SK-N-SH (cell line): Measurements from ENCODE around the gene TNPO1. TPM values are rescaled to one million over a fixed set of nuclear protein-coding genes. Genes with fewer than 3 reads are reported as not detected.

ENCODE experiments used
- CTCF ChIA-PET: fragments of 300-600, 350-600 bp; formaldehyde crosslinking; extraction: SDS; loops from one replicate; lab custom pipeline; 2021; lab: Yijun Ruan, JAX
- POLR2A ChIA-PET: fragments of 350-600 bp; sonication (Branson Sonifier 250); formaldehyde crosslinking; extraction: SDS; loops from one replicate; lab custom pipeline; 2020; ENCODE audit warnings: antibody characterized with exemption, inconsistent platforms; lab: Yijun Ruan, JAX
- DNase-seq: peaks from one replicate; pipeline ENCODE4 v3.0.0; 2012
- H2AFZ ChIP-seq: fragments of 200-600 bp; sonication (generic); 2 replicates; pipeline ENCODE4 v1.8.1; 2016; ENCODE audit warnings: antibody characterized with exemption, mild to moderate bottlenecking, low read depth
- H3F3A ChIP-seq: fragments of 200-600 bp; sonication (generic); replicated peaks from 2 replicates; pipeline ENCODE3; 2016; ENCODE audit warnings: antibody characterized with exemption, mild to moderate bottlenecking; ENCODE audit not compliant: insufficient read depth
- H3K27ac ChIP-seq, 2 experiments: fragments of 200-500 bp in 1 of 2; fragments of 200-600 bp in 1 of 2; sonication (Bioruptor generic) in 1 of 2; sonication (generic), shearing (Covaris generic) in 1 of 2; 2 replicates each; pipeline versions ENCODE4 v1.5.1 to v1.6.1; 2014 to 2016; ENCODE audit warnings: low read depth in 2 of 2, inconsistent platforms in 1 of 2, low read length in 1 of 2, mild to moderate bottlenecking in 1 of 2, mixed read lengths in 1 of 2
- H3K27me3 ChIP-seq: fragments of 200-600 bp; sonication (generic), shearing (Covaris generic); 2 replicates; pipeline ENCODE4 v1.6.1; 2016; ENCODE audit warnings: mixed run types; ENCODE audit not compliant: insufficient read depth
- H3K36me3 ChIP-seq, 2 experiments: fragments of 200-500 bp in 1 of 2; fragments of 200-600 bp in 1 of 2; sonication (Bioruptor generic) in 1 of 2; sonication (generic) in 1 of 2; replicated peaks in 1 of 2; 2 replicates each; pipeline versions ENCODE3 to v1.5.1; 2014 to 2016; ENCODE audit warnings: low read length in 1 of 2, mild to moderate bottlenecking in 1 of 2; ENCODE audit not compliant: insufficient read depth in 2 of 2, control insufficient read depth in 1 of 2
- H3K4me1 ChIP-seq, 2 experiments: fragments of 200-500 bp in 1 of 2; fragments of 200-600 bp in 1 of 2; sonication (Bioruptor generic) in 1 of 2; sonication (generic), shearing (Covaris generic) in 1 of 2; 2 replicates each; pipeline versions ENCODE4 v1.5.1 to v1.6.1; 2014 to 2016; ENCODE audit warnings: low read depth in 1 of 2, low read length in 1 of 2, mixed run types in 1 of 2; ENCODE audit not compliant: insufficient read depth in 2 of 2, control insufficient read depth in 1 of 2
- H3K4me2 ChIP-seq: fragments of 200-600 bp; sonication (generic), shearing (Covaris generic); 2 replicates; pipeline ENCODE4 v1.6.1; 2017; ENCODE audit warnings: mixed run types
- H3K4me3 ChIP-seq, 2 experiments: fragments of 200-500 bp in 1 of 2; fragments of 200-600 bp in 1 of 2; sonication (Bioruptor generic) in 1 of 2; sonication (generic), shearing (Covaris generic) in 1 of 2; 2 replicates each; pipeline versions ENCODE4 v1.5.1 to v1.8.1; 2014 to 2016; ENCODE audit warnings: low read depth in 2 of 2, inconsistent platforms in 1 of 2, low read length in 1 of 2, mild to moderate bottlenecking in 1 of 2, mixed read lengths in 1 of 2, moderate library complexity in 1 of 2
- H3K79me2 ChIP-seq: fragments of 200-600 bp; sonication (generic); 2 replicates; pipeline ENCODE4 v1.8.1; 2017; ENCODE audit warnings: mild to moderate bottlenecking; ENCODE audit not compliant: insufficient read depth
- H3K9ac ChIP-seq: fragments of 200-600 bp; sonication (generic); 2 replicates; pipeline ENCODE4 v1.6.1; 2017; ENCODE audit warnings: mixed run types
- H3K9me2 ChIP-seq: fragments of 200-600 bp; sonication (generic); 2 replicates; pipeline ENCODE4 v1.6.1; 2017; ENCODE audit warnings: mixed run types
- H3K9me3 ChIP-seq: fragments of 200-600 bp; sonication (generic); 2 replicates; pipeline ENCODE4 v1.6.1; 2017; ENCODE audit warnings: mixed run types, mild to moderate bottlenecking, moderate library complexity
- H4K20me1 ChIP-seq: fragments of 200-600 bp; sonication (generic); 2 replicates; pipeline ENCODE4 v1.6.1; 2017; ENCODE audit warnings: mild to moderate bottlenecking, mixed run types; ENCODE audit not compliant: insufficient read depth
- EP300 ChIP-seq, 2 experiments: IDR thresholded peaks; 2 replicates each; pipeline versions ENCODE4 v1.4.0 to v1.6.1; 2012; ENCODE audit warnings: borderline replicate concordance in 1 of 2, low read depth in 1 of 2, low read length in 1 of 2
- FOXM1 ChIP-seq: IDR thresholded peaks from 2 replicates; pipeline ENCODE4 v1.4.0; 2012; ENCODE audit warnings: low read depth, mild to moderate bottlenecking
- GABPA ChIP-seq: IDR thresholded peaks from 2 replicates; pipeline ENCODE4 v1.4.0; 2012; ENCODE audit warnings: low read depth, mild to moderate bottlenecking
- GATA2 ChIP-seq: sonication (generic); formaldehyde crosslinking; IDR thresholded peaks from 2 replicates; pipeline ENCODE4 v1.5.0; 2020; ENCODE audit warnings: mild to moderate bottlenecking, missing genetic modification reagents
- IRF3 ChIP-seq: fragments of 150-350 bp; IDR thresholded peaks from 2 replicates; pipeline ENCODE4 v1.6.1; 2016; ENCODE audit warnings: mild to moderate bottlenecking, low read depth, low read length
- MAX ChIP-seq: IDR thresholded peaks from 2 replicates; pipeline ENCODE4 v1.4.0; 2012; ENCODE audit warnings: low read depth
- MXI1 ChIP-seq: IDR thresholded peaks from 2 replicates; pipeline ENCODE4 v1.6.1; 2012; ENCODE audit warnings: mild to moderate bottlenecking, low read depth, low read length, improper control_type of control experiment
- POLR2AphosphoS5 ChIP-seq: IDR thresholded peaks from 2 replicates; pipeline ENCODE4 v1.6.1; 2012; ENCODE audit warnings: low read depth, low read length
- RAD21 ChIP-seq: IDR thresholded peaks from 2 replicates; pipeline ENCODE4 v1.6.1; 2012; ENCODE audit warnings: mild to moderate bottlenecking, low read length
- RXRA ChIP-seq: IDR thresholded peaks from 2 replicates; pipeline ENCODE4 v1.4.0; 2012; ENCODE audit warnings: low read depth, mild to moderate bottlenecking, borderline replicate concordance
- SIN3A ChIP-seq: IDR thresholded peaks from 2 replicates; pipeline ENCODE4 v1.6.1; 2012; ENCODE audit warnings: low read depth, mild to moderate bottlenecking, low read length, moderate library complexity, borderline replicate concordance
- TEAD4 ChIP-seq: IDR thresholded peaks from 2 replicates; pipeline ENCODE4 v1.4.0; 2012; ENCODE audit warnings: mild to moderate bottlenecking, borderline replicate concordance; ENCODE audit not compliant: insufficient read depth
- ZBTB33 ChIP-seq: IDR thresholded peaks from 2 replicates; pipeline ENCODE4 v1.4.0; 2012; ENCODE audit warnings: low read depth, borderline replicate concordance
- WGBS: methylation state at CpG from one replicate; pipeline ENCODE4 v1.1.6; 2017; ENCODE audit warnings: low lambda C conversion rate; 5-methylcytosine and 5-hydroxymethylcytosine counted together
- polyA plus RNA-seq, 3 experiments: library from polyadenylated mRNA; depleted of rRNA; stranded (reverse); fragments of >200 nt; gene quantifications; 2 replicates each; pipeline ENCODE4 v1.2.3, GENCODE V29; 2012

TNPO1 gene
- polyA plus RNA-seq, 1 of the 3 experiments (the other 2 are of a cell fraction): 19.9 TPM

- Histone ChIP-seq H4K20me1 (no peaks in the 10 kb centered on the region), H3K36me3 (peaks cover 0 to 3% of the 10 kb centered on the region in 2 experiments), H3K27ac (no peak overlapping the region), H3F3A (peaks cover 12% of the 10 kb centered on the region), H2AFZ (no peak overlapping the region), H3K9ac (no peak overlapping the region), H3K27me3 (no peaks in the 10 kb centered on the region), H3K9me3 (peaks cover 6% of the 10 kb centered on the region; the same call in 1 of the 2 replicates), H3K4me2 (no peak overlapping the region), H3K79me2 (peaks cover 3% of the 10 kb centered on the region; the same call in 1 of the 2 replicates), H3K4me3 (no peak overlapping the region), H3K9me2 (no peaks in the 10 kb centered on the region), H3K4me1 (peaks cover 0 to 10% of the 10 kb centered on the region in 2 experiments; a peak in 2 of 4 replicates)
- TF ChIP-seq POLR2AphosphoS5: no peak
- TF ChIP-seq GATA2 (CRISPR knock-in tag): no peak
- no peak for TF ChIP-seq GABPA
- TF ChIP-seq FOXM1: no peak
- TF ChIP-seq IRF3: no peak
- TF ChIP-seq EP300 (IDR thresholded peaks at IDR 0.05; ENCODE audit: borderline replicate concordance in 1 of 2, low read depth in 1 of 2, low read length in 1 of 2): no peak
- no peak for TF ChIP-seq TEAD4
- TF ChIP-seq SIN3A: no peak
- no peak for TF ChIP-seq RXRA
- no peak for TF ChIP-seq MXI1
- 86% methylated on average over 1 of the region's 1 CpG for WGBS
- no peak for DNase-seq
- CTCF ChIA-PET: no interaction called here
- POLR2A ChIA-PET: no interaction called here
Observed at GRCh38 chr5:72811849-72812248, 4.6 kb upstream of the TNPO1 start.

GRCh38 chr5:72812488-72812887, 4.0 kb upstream of the TNPO1 start:
- 91% methylated on average over 1 of the region's 1 CpG for WGBS
- H3K9me3 ChIP-seq: peaks cover 6% of the 10 kb centered on the region; the same call in 1 of the 2 replicates
- no peak overlapping the region for H3K27ac ChIP-seq
- ChIA-PET CTCF (no interaction called here), POLR2A (no interaction called here)
- H3K27me3 ChIP-seq: no peaks in the 10 kb centered on the region
- H3K9me2 ChIP-seq: no peaks in the 10 kb centered on the region
- H3K79me2 ChIP-seq: peaks cover 9% of the 10 kb centered on the region
- TF ChIP-seq GATA2 (CRISPR knock-in tag) (no peak), RXRA (no peak), ZBTB33 (no peak), GABPA (no peak), MAX (no peak), RAD21 (no peak)
- peaks cover 0 to 10% of the 10 kb centered on the region in 2 experiments; a peak in 2 of 4 replicates for H3K4me1 ChIP-seq
- DNase-seq: no peak
- H3K9ac ChIP-seq: no peak overlapping the region
- peaks cover 0 to 3% of the 10 kb centered on the region in 2 experiments for H3K36me3 ChIP-seq
- H2AFZ ChIP-seq: no peak overlapping the region
- H3K4me3 ChIP-seq: no peak overlapping the region
- no peaks in the 10 kb centered on the region for H4K20me1 ChIP-seq
- no peak overlapping the region for H3K4me2 ChIP-seq
- H3F3A ChIP-seq: peaks cover 12% of the 10 kb centered on the region
